KOPT-K1 (cell line): ENCODE results near the gene BNIP3.
A peak's percentile ranks its signal among the peaks of the same experiment; 100 is the strongest.

Experiments
- H3K27ac ChIP-seq: fragments of 200-600 bp; sonication (generic); 2 replicates; pipeline ENCODE4 v1.5.1; 2016; ENCODE audit warnings: antibody characterized with exemption, mild to moderate bottlenecking, low read depth, low read length; ENCODE audit not compliant: poor library complexity, severe bottlenecking
- H3K36me3 ChIP-seq: fragments of 200-600 bp; sonication (generic); 2 replicates; pipeline ENCODE4 v1.5.1; 2017; ENCODE audit warnings: antibody characterized with exemption, mild to moderate bottlenecking, low read length, moderate library complexity; ENCODE audit not compliant: insufficient read depth
- H3K9me3 ChIP-seq: fragments of 200-600 bp; sonication (generic); 2 replicates; pipeline ENCODE4 v1.5.1; 2017; ENCODE audit warnings: antibody characterized with exemption, low read length, mild to moderate bottlenecking; ENCODE audit not compliant: insufficient read depth, poor library complexity, severe bottlenecking

The BNIP3 gene, protein sequence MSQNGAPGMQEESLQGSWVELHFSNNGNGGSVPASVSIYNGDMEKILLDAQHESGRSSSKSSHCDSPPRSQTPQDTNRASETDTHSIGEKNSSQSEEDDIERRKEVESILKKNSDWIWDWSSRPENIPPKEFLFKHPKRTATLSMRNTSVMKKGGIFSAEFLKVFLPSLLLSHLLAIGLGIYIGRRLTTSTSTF

DNA sequence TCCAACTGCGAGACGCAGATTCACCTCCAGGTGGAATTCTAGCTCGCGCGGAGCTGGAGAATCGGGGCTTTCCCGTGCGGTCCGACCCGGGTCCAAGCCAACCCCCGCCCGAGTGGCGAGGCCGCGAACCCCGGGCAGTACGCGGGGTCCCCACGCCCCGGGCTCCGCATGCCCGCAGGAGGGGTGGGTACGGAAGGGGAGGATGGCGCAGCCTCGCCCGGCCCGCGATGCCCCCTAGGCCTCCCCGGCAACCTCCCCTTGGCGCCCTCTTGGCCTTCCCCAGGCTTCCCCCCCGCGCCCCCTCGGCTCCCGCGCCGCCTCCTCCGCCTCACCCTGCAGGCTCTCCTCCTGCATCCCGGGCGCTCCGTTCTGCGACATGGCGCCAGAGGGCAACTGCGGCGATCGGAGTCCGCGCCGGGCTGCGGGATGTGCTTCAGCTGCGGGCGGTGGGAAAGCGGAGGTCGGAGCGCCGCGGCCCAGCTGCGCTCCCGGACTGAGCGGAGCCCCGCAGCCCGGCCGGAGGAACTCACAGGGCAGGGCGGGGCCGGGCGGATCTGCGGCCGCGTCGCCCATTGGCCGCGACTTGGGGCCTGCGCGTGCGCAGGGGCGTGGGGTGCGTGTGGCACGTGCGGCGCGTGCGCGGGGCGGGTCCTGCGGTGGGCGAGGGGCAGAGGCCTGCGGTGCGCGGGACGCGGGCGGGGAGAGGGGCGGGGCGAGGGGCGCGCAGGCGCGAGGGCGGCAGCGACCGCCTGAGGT is at the start of gene BNIP3:
Gene BNIP3, minus strand, starts transcription at position 495 of the 756 bp plus-strand sequence. Its CDS starts 117 bp downstream, at position 378.
- Histone ChIP-seq H3K9me3 (peaks cover 14% of the 10 kb centered on the region), H3K36me3 (peaks cover 32% of the 10 kb centered on the region), H3K27ac (peak within 1 kb of the TSS; percentile 56)

DNA sequence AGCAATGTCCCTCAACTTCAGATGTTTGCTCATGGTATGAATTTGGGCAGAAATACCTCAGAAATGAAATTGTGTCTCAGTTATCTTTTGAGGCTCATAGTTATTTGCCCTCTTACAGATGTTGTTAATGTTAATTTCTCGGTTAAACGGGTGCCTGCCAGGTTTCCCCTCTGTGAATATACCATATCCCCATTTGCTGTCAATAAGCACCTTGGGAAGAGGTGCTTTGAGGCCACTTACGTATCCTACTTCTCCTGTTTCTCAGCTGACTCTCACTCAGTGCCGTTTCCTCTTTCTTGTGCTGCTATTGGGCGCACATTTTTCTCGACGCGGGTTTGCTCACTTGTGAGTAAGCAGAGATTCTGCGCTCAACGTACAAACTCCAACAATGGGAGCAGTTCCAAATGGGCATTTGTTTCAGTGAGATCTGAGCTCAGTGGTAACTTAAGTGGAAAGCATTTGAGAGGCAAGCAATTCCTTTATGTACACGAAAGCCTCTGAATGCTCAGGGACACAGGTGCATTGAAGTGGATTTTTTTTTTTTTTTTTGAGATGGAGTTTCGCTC is 49.3 kb upstream of the BNIP3 start:
- no peaks in the 10 kb centered on the region for H3K9me3 ChIP-seq
- H3K36me3 ChIP-seq, result no peaks in the 10 kb centered on the region
- no peak overlapping the region for H3K27ac ChIP-seq

DNA sequence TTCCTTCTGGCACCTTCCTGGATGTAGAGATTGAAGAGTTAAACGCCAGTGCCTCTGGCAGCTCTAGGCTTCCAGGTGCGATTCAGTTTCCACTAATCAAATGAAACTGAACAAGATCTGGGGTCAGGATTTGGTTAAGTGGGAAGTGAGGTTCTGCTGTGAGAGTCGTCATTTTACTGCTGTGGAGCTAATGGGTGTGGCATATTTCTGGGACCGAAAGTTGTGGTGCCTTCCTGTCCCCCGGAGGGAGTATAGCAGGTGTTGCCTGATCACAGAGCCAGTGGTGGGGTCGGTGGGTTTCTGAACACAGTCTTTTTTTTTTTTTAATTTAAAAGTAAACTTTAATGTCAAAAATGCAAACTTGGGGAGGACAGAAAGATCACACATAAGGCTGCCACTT is 47.0 kb upstream of the BNIP3 start:
- no peaks in the 10 kb centered on the region for H3K36me3 ChIP-seq
- no peaks in the 10 kb centered on the region for H3K9me3 ChIP-seq
- H3K27ac ChIP-seq, result no peak overlapping the region

DNA sequence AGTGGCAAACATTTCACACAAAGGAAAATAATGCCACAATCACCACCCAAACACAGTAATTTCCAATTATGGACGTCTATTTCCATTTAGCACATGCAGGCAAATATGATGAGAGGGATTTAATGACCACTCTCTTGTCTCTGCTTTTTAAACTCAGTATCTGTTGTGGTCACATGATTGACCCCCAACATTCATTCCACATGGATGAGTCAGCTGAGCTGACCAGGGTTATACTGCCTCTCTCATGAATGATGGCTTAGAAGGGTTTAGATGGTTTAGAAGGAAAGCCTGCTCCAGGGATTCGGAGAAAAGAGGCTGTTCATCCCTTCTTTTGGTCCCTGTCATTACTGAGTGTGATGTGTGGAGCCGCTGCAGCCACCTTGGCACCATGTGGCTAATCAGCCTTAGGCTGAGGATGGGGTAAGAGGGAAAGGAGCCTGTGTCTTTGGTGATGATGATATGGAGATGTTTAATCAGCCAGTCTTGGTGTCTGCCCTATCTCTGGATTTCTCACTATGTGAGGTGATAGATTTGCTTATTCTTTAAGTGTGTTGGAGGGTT is 45.8 kb upstream of the BNIP3 start:
- Histone ChIP-seq H3K36me3 (no peaks in the 10 kb centered on the region), H3K9me3 (no peaks in the 10 kb centered on the region), H3K27ac (no peak overlapping the region)

DNA sequence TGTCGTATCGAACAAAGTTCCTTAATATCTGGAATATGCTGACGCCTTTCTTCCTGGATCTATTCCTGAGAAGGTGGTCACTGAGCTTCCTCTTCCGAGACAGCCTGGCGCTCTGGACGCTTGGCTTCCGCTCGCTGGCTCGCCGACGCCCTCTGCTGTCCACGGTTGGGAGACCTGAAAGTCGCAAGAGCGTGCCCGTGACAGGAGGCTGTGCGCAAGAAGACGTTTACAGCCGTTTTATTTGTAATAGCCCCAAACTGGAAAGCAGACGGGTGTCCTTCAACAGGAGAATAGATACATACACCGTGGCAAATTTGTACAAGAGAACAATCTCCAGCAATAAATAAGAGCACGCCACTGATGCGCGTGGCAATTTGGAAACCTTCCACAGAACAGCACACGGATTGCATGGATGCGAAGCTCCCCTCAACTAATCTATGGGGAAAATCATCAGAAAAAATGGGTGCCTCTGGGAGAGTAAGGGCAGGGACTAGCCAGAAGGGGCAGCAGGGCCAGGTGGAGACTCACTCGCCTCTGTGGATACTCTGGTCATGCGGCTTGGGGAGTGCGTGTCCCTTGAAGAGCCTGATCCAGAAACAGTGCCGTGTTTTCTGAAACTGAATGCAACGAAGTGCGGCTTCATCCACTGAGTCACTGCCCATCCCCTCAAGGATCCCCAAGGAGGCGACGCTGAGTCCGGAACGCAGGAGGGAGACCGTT is 41.5 kb upstream of the BNIP3 start:
- H3K27ac ChIP-seq, result no peak overlapping the region
- H3K9me3 ChIP-seq, result no peaks in the 10 kb centered on the region

DNA sequence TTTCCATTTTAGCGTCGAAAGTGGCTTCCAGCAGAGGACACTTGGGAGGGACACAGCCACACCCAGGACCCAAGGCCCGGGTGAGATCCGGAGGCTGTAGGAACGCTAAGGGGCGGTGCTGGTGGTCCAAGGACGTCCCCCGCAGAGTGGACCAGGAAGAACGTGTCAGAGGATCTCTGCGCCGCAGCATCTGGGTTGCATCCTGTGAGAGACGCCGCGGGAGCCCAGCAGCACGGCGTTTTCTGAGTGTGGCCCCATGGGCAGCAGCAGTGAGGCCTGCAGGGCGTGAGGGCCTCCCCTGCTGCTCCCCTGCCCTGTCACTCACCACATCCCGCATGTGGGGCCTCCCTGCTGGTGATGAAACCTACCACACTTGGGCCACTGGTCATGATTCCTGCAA is 40.5 kb upstream of the BNIP3 start:
- Histone ChIP-seq H3K27ac (no peak overlapping the region), H3K9me3 (no peaks in the 10 kb centered on the region), H3K36me3 (no peaks in the 10 kb centered on the region)

More for the DNA sequence above, 41.5 kb upstream of the BNIP3 start:
- H3K36me3 ChIP-seq, result no peaks in the 10 kb centered on the region

DNA sequence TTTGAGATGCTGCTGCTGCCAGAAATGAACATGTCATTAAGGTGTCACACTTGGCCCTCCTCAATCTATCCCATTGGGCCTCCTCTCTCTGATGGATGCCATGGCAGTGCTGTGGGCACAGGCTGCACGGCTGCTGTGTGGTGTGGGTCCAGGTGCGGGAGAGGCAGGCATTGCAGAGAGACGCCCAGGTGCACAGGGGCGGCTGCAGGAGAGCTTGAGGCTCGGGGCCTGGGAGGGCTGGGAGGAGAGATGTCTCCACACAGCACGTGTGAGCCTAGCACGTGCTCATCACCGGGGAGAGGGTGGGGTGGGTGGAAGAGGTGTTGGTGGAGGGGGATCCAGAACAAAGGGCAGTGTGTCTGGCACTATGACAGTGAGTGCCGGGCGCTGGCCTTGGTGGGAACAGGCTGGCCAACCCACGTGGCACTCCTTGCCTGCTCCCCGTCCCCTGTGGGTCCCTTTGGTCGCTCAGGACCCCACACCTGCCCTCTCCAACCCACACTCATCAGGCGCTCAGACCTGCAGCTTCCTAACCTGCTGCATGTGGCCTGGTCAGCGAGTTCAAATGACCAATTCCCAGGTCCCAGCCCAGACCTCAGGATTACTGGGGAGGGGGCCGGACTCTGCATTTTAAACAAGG is 39.9 kb upstream of the BNIP3 start:
- Histone ChIP-seq H3K27ac (no peak overlapping the region), H3K36me3 (no peaks in the 10 kb centered on the region), H3K9me3 (no peaks in the 10 kb centered on the region)

DNA sequence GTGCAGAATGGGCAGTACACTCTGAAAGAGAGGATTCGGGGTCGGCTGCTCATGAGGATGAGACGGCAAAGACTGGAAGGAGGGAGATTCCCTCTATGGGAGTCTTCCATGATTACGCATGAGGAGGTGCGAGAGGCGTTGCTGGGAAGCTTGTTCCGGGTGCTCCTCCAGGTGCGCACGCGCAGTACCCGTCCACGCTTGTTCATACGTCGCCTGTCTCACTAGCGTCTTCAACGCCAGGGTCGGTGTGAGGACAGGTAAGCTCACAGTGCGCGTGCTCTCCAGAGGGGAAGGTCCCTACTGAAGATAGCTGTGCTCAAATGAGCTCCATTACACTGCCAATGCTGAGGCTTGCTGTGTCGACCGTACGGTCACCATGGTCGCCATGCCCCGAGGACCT is 39.3 kb upstream of the BNIP3 start:
- H3K27ac ChIP-seq, result no peak overlapping the region
- no peaks in the 10 kb centered on the region for H3K9me3 ChIP-seq
- H3K36me3 ChIP-seq, result no peaks in the 10 kb centered on the region

DNA sequence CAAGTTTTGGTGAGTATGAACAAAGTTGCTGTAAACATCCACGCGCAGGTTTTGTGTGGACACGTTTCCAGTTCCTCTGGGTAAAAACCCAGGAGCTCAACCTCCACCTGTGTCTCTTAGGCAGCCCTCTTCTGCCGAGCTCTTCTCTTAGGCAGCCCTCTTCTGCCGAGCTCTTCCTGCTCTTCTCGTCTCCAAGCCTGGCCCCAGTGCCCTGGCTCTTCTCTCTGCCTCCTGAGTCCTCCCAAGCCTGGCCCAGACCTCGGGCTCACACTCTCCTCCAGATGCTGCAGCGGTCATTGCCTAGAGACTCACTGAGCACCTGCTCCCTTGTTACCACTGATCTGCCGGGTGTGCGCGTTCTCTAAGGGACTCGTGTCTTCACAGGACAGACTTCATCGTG is 38.7 kb upstream of the BNIP3 start:
- no peaks in the 10 kb centered on the region for H3K36me3 ChIP-seq

DNA sequence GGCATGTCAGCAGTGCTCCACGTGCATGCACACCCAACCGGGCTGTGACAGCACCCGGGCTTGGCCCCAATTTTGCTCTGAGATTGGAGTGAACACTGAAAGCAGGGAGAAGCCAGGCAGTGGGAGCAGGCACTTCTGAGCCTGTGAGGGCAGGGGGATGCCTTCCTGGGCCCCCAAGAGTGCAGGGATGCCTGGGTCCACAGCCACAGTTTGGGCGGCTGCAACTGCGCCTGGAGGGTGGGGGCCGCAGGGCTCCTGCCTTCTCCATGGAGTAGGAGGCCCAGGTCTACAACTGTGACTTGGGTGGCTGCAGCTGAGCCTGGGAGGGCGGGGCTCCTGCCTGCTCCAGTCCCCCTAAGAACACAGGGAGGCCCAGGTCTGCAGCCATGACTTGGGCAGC is 37.6 kb upstream of the BNIP3 start:
- Histone ChIP-seq H3K9me3 (no peaks in the 10 kb centered on the region), H3K36me3 (no peaks in the 10 kb centered on the region), H3K27ac (no peak overlapping the region)

More for the DNA sequence above, 38.7 kb upstream of the BNIP3 start:
- Histone ChIP-seq H3K27ac (no peak overlapping the region), H3K9me3 (no peaks in the 10 kb centered on the region)

DNA sequence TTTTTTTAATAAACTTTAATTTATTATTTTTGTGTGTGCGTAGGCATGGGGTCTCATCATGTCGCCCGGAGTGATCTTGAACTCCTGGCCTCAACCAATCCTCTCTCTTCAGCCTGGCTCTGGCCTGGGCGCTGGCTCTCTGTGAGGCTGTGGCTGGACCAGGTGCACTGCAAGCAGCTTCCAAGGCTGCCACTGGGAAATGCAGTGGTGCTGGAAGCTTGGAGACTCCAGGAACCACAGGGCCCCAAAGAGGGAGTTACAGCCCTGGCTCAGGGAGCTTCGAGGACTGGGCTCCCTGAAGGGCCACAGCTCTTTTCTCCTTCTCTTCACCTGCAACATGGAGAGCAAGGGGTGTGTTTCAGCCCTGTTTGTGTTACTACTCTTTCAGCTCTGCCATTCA is 36.7 kb upstream of the BNIP3 start:
- no peaks in the 10 kb centered on the region for H3K36me3 ChIP-seq
- no peaks in the 10 kb centered on the region for H3K9me3 ChIP-seq
- no peak overlapping the region for H3K27ac ChIP-seq

DNA sequence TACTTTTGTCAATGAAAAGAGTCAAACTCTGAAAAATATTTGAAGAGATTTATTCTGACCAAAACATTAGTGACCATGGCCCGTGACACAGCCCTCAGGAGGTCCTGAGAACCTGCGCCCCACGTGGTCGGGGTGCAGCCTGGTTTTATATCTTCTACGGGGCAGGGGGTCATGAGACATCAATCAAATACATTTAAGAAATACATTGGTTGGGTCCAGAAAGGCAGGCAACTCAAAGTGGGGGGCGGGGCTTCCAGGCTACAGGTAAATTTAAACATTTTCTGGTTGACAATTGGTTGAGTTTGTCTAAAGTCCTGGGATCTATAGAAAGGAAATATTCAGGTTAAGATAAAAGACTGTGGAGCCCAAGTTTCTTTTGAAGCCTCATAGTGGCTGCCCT is 34.8 kb upstream of the BNIP3 start:
- Histone ChIP-seq H3K36me3 (no peaks in the 10 kb centered on the region), H3K9me3 (no peaks in the 10 kb centered on the region), H3K27ac (no peak overlapping the region)

DNA sequence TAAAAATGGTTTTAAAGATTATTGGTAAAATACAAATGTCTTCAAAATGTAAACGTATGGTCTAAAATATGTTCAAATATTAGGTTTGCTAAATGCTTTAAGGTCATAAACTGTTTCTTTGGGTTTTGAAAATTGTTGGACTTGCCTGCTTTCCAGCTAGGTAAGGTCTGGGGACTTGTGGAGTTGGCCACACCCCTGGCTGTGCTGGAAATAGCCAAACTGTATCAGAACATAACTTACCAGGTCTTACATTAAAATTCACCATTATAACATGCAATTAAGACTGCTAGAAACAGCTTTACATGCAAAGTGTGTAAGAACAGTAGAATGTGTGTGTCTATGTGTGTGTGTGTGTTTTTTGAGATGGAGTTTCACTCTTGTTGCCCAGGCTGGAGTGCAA is 29.7 kb upstream of the BNIP3 start:
- H3K27ac ChIP-seq, result no peak overlapping the region
- H3K36me3 ChIP-seq, result no peaks in the 10 kb centered on the region
- H3K9me3 ChIP-seq, result no peaks in the 10 kb centered on the region

DNA sequence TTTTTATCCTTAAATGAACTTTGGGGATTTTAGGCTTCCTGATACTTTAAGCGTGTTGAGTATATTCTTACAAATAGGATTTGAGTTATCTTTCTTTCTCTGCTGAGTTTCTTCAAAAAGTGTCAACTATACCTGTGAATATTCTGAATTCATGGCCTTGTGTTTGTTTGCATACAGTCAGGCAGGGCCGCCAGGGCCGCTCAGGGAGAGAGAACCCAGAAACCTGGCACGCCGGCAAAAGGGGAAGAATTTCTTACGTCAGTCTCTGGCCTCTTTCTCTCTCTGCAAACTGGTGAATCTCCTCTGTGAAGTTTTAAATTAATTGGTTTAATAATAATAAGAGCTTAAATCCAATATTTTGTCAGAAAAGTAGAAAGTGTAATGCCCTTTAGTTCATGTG is 29.3 kb upstream of the BNIP3 start:
- Histone ChIP-seq H3K36me3 (no peaks in the 10 kb centered on the region), H3K27ac (no peak overlapping the region), H3K9me3 (no peaks in the 10 kb centered on the region)

DNA sequence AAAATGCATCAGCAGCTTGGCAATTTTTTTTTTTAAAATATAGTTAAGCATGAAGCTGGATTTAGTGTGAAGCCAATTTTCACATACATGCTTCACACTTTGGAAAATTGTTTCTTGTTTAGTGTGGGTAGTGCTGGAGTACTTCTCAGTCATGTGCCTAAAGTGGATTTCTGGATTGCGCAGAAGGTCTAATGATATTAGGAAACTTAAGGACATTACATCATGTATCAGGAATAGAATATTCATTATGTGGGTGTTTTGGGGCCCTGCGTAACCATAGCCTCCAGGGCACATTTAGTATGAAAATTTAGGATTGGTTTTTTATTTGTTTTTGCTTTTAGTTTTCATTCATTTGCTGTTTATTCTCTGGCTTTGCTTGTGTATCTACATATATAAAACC is 28.8 kb upstream of the BNIP3 start:
- H3K27ac ChIP-seq, result no peak overlapping the region

More for the DNA sequence above, 28.8 kb upstream of the BNIP3 start:
- no peaks in the 10 kb centered on the region for H3K36me3 ChIP-seq
- H3K9me3 ChIP-seq, result peaks cover 2% of the 10 kb centered on the region
